CD4-positive, CD25-positive, alpha-beta regulatory T cell (primary cell): ENCODE results near the gene NUMB. TPM values are rescaled to one million over a fixed set of nuclear protein-coding genes. Genes with fewer than 3 reads are reported as not detected.

Experiments
- ATAC-seq, 2 donors: fragments of 150-1000 bp; cut with Tn5 transposase; one replicate each; pipeline ENCODE4 v1.10.0; 2021; ENCODE audit warnings: low read depth in 2 of 2, moderate number of reproducible peaks in 2 of 2, moderate library complexity in 1 of 2
- DNase-seq, 3 donors: peaks; one replicate each; pipeline versions ENCODE4 v3.0.0 to v3.0.0-alpha.2; 2012 to 2022; ENCODE audit warnings: mixed read lengths in 1 of 3
- H3K27ac ChIP-seq: one replicate; pipeline ENCODE4 v1.7.0; 2013; ENCODE audit warnings: mild to moderate bottlenecking, low read length; ENCODE audit not compliant: insufficient read depth, poor library complexity, severe bottlenecking
- H3K27me3 ChIP-seq: one replicate; pipeline ENCODE4 v1.7.0; 2013; ENCODE audit warnings: low read length; ENCODE audit not compliant: control insufficient read depth, insufficient read depth
- H3K36me3 ChIP-seq: one replicate; pipeline ENCODE4 v1.7.0; 2013; ENCODE audit warnings: mild to moderate bottlenecking, low read length, moderate library complexity; ENCODE audit not compliant: control insufficient read depth, insufficient read depth
- H3K4me1 ChIP-seq: 2 replicates; pipeline ENCODE4 v1.7.0; 2013; ENCODE audit warnings: mild to moderate bottlenecking, low read length; ENCODE audit not compliant: insufficient read depth, control insufficient read depth, poor library complexity, severe bottlenecking
- H3K4me3 ChIP-seq: one replicate; pipeline ENCODE4 v1.7.0; 2013; ENCODE audit warnings: low read depth, mild to moderate bottlenecking, low read length, moderate library complexity
- H3K9me3 ChIP-seq, 2 experiments: 1 replicate in 1 of 2; 2 replicates in 1 of 2; pipeline ENCODE4 v1.7.0; 2013; ENCODE audit warnings: low read length in 2 of 2, mild to moderate bottlenecking in 1 of 2, moderate library complexity in 1 of 2; ENCODE audit not compliant: control insufficient read depth in 2 of 2
- H3K27ac Mint-ChIP-seq, 3 donors: one replicate each; pipeline ENCODE4 v1.8.0; 2020 to 2022; ENCODE audit warnings: mild to moderate bottlenecking in 3 of 3, mixed read lengths in 3 of 3, moderate library complexity in 2 of 3
- H3K27me3 Mint-ChIP-seq: one replicate; pipeline ENCODE4 v1.8.0; 2022; ENCODE audit warnings: mild to moderate bottlenecking, mixed read lengths
- H3K36me3 Mint-ChIP-seq: one replicate; pipeline ENCODE4 v1.8.0; 2020; ENCODE audit warnings: mixed read lengths
- H3K4me1 Mint-ChIP-seq, 4 donors: one replicate each; pipeline ENCODE4 v1.8.0; 2020 to 2022; ENCODE audit warnings: mixed read lengths in 4 of 4, mild to moderate bottlenecking in 1 of 4
- H3K4me3 Mint-ChIP-seq, 4 donors: one replicate each; pipeline ENCODE4 v1.8.0; 2020 to 2022; ENCODE audit warnings: mild to moderate bottlenecking in 4 of 4, mixed read lengths in 4 of 4, moderate library complexity in 3 of 4
- H3K9me3 Mint-ChIP-seq, 7 donors: one replicate each; pipeline ENCODE4 v1.8.0; 2020 to 2022; ENCODE audit warnings: mixed read lengths in 7 of 7, mild to moderate bottlenecking in 3 of 7, moderate library complexity in 2 of 7
- polyA plus RNA-seq, 4 donors: library from polyadenylated mRNA; unstranded; fragments of 300-500 nt; fragmentation: Illumina TruSeq; gene quantifications; one replicate each; pipeline ENCODE4 v1.2.3, GENCODE V29; 2021
- total RNA-seq: library from RNA; stranded (reverse); gene quantifications from one replicate; pipeline ENCODE4 v1.2.3, GENCODE V29; 2022

NUMB gene
- total and polyA plus RNA-seq, 5 donors from 2014 or later = 28.8 to 53.2 (median 32.9) TPM

GRCh38 chr14:73491256-73492042 is 33.1 kb upstream of the NUMB start:
- Mint-ChIP-seq H3K4me1 (peaks cover 30 to 57% (median 38%) of the 10 kb centered on the region in 4 donors), H3K36me3 (peaks cover 24% of the 10 kb centered on the region), H3K9me3 (no peaks in the 10 kb centered on the region), H3K27me3 (peaks cover 14% of the 10 kb centered on the region), H3K4me3 (peak overlapping the region; percentile 89 to 96 (median 92)), H3K27ac (peak overlapping the region in 2 of 3 donors; percentile 86 to 87)
- Histone ChIP-seq H3K36me3 (peaks cover 19% of the 10 kb centered on the region), H3K4me3 (peak overlapping the region; percentile 77), H3K27ac (peak overlapping the region; percentile 83), H3K9me3 (no peaks in the 10 kb centered on the region), H3K4me1 (peaks cover 35% of the 10 kb centered on the region), H3K27me3 (no peaks in the 10 kb centered on the region)
- DNase-seq (peak; percentile 57 to 84 (median 63)), ATAC-seq (peak; percentile 61 to 62)

GRCh38 chr14:73489481-73490175 is 31.3 kb upstream of the NUMB start:
- Histone ChIP-seq H3K9me3 (no peaks in the 10 kb centered on the region), H3K36me3 (peaks cover 7% of the 10 kb centered on the region), H3K4me1 (peaks cover 30% of the 10 kb centered on the region), H3K27me3 (no peaks in the 10 kb centered on the region), H3K4me3 (no peak overlapping the region), H3K27ac (no peak overlapping the region)
- ATAC-seq (no peak), DNase-seq (no peak)
- peaks cover 10% of the 10 kb centered on the region for H3K36me3 Mint-ChIP-seq
- H3K4me3 Mint-ChIP-seq = peak overlapping the region; percentile 89 to 96 (median 92)
- H3K4me1 Mint-ChIP-seq = peaks cover 15 to 39% (median 22%) of the 10 kb centered on the region in 4 donors
- H3K27me3 Mint-ChIP-seq = peaks cover 14% of the 10 kb centered on the region
- peak overlapping the region in 1 of 3 donors; percentile 60 for H3K27ac Mint-ChIP-seq
- H3K9me3 Mint-ChIP-seq = no peaks in the 10 kb centered on the region

GRCh38 chr14:73478684-73479083 is 20.3 kb upstream of the NUMB start:
- Mint-ChIP-seq H3K27me3 (peaks cover 4% of the 10 kb centered on the region), H3K4me1 (peaks cover 0 to 8% (median 0%) of the 10 kb centered on the region in 4 donors), H3K4me3 (no peak overlapping the region), H3K9me3 (no peaks in the 10 kb centered on the region), H3K27ac (no peak overlapping the region), H3K36me3 (no peaks in the 10 kb centered on the region)
- H3K4me3 ChIP-seq = no peak overlapping the region
- no peak overlapping the region for H3K27ac ChIP-seq
- H3K27me3 ChIP-seq = no peaks in the 10 kb centered on the region
- H3K36me3 ChIP-seq = no peaks in the 10 kb centered on the region
- H3K9me3 ChIP-seq = no peaks in the 10 kb centered on the region
- ATAC-seq (no peak), DNase-seq (no peak)
- H3K4me1 ChIP-seq = no peaks in the 10 kb centered on the region

GRCh38 chr14:73477618-73478266 is 19.4 kb upstream of the NUMB start:
- DNase-seq (no peak), ATAC-seq (no peak)
- no peaks in the 10 kb centered on the region for H3K9me3 Mint-ChIP-seq

GRCh38 chr14:73476451-73476931 is 18.1 kb upstream of the NUMB start:
- Mint-ChIP-seq H3K9me3 (no peaks in the 10 kb centered on the region), H3K36me3 (no peaks in the 10 kb centered on the region), H3K4me3 (no peak overlapping the region), H3K27ac (no peak overlapping the region), H3K27me3 (peaks cover 4% of the 10 kb centered on the region), H3K4me1 (peaks cover 0 to 16% (median under 1%) of the 10 kb centered on the region in 4 donors)
- Histone ChIP-seq H3K27me3 (no peaks in the 10 kb centered on the region), H3K4me1 (no peaks in the 10 kb centered on the region), H3K36me3 (no peaks in the 10 kb centered on the region), H3K27ac (no peak overlapping the region), H3K4me3 (no peak overlapping the region), H3K9me3 (no peaks in the 10 kb centered on the region)
- no peak for DNase-seq
- no peak for ATAC-seq

More at GRCh38 chr14:73477618-73478266, 19.4 kb upstream of the NUMB start:
- no peaks in the 10 kb centered on the region for H3K9me3 ChIP-seq
- no peaks in the 10 kb centered on the region for H3K4me1 ChIP-seq
- Mint-ChIP-seq H3K27me3 (peaks cover 4% of the 10 kb centered on the region), H3K4me1 (peaks cover 0 to 8% (median 0%) of the 10 kb centered on the region in 4 donors), H3K4me3 (no peak overlapping the region), H3K36me3 (no peaks in the 10 kb centered on the region), H3K27ac (no peak overlapping the region)
- H3K27ac ChIP-seq = no peak overlapping the region
- no peaks in the 10 kb centered on the region for H3K36me3 ChIP-seq
- H3K27me3 ChIP-seq = no peaks in the 10 kb centered on the region
- H3K4me3 ChIP-seq = no peak overlapping the region

GRCh38 chr14:73474952-73475351 is 16.6 kb upstream of the NUMB start:
- DNase-seq (no peak), ATAC-seq (no peak)
- Histone ChIP-seq H3K4me1 (no peaks in the 10 kb centered on the region), H3K36me3 (no peaks in the 10 kb centered on the region), H3K27me3 (no peaks in the 10 kb centered on the region), H3K9me3 (no peaks in the 10 kb centered on the region), H3K4me3 (no peak overlapping the region), H3K27ac (no peak overlapping the region)
- H3K36me3 Mint-ChIP-seq = no peaks in the 10 kb centered on the region
- H3K9me3 Mint-ChIP-seq = no peaks in the 10 kb centered on the region
- no peak overlapping the region for H3K27ac Mint-ChIP-seq
- peaks cover 0 to 16% (median under 1%) of the 10 kb centered on the region in 4 donors for H3K4me1 Mint-ChIP-seq
- no peak overlapping the region for H3K4me3 Mint-ChIP-seq
- H3K27me3 Mint-ChIP-seq = peaks cover 4% of the 10 kb centered on the region

- H3K9me3 ChIP-seq = no peaks in the 10 kb centered on the region
- no peaks in the 10 kb centered on the region for H3K9me3 Mint-ChIP-seq
- no peak overlapping the region for H3K27ac ChIP-seq
- no peaks in the 10 kb centered on the region for H3K36me3 ChIP-seq
- peaks cover 1 to 24% (median 5%) of the 10 kb centered on the region in 4 donors for H3K4me1 Mint-ChIP-seq
- H3K4me1 ChIP-seq = no peaks in the 10 kb centered on the region
- ATAC-seq (peak; percentile 61 to 75), DNase-seq (peak in 2 of 3 donors; percentile 66 to 75)
- H3K4me3 ChIP-seq = no peak overlapping the region
- H3K36me3 Mint-ChIP-seq = no peaks in the 10 kb centered on the region
- no peak overlapping the region for H3K27ac Mint-ChIP-seq
- no peak overlapping the region for H3K4me3 Mint-ChIP-seq
- peaks cover 4% of the 10 kb centered on the region for H3K27me3 Mint-ChIP-seq
- H3K27me3 ChIP-seq = no peaks in the 10 kb centered on the region
Observed at GRCh38 chr14:73472185-73473114, 14.1 kb upstream of the NUMB start.
